C4-2B (cell line): ENCODE measurements around the gene MBNL1.

Source experiments
- H3K27ac ChIP-seq: fragments of 450-650 bp; 2 replicates; pipeline ENCODE4 v1.5.1; 2017
- CTCF ChIP-seq: fragments of 450-650 bp; conservative IDR thresholded peaks from 2 replicates; pipeline ENCODE4 v1.5.1; 2017; ENCODE audit warnings: mild to moderate bottlenecking
- ZFX ChIP-seq: fragments of 450-650 bp; IDR thresholded peaks from 2 replicates; pipeline ENCODE4 v1.6.1; 2017

The MBNL1 gene

GRCh38 chr3:152284906-152285305 lies 16.2 kb downstream of the MBNL1 start:
- no peak overlapping the region for H3K27ac ChIP-seq
- TF ChIP-seq CTCF, result no peak
- TF ChIP-seq ZFX, result no peak

GRCh38 chr3:152285509-152285908 lies 16.8 kb downstream of the MBNL1 start:
- TF ChIP-seq CTCF, result no peak
- no peak for TF ChIP-seq ZFX

DNA sequence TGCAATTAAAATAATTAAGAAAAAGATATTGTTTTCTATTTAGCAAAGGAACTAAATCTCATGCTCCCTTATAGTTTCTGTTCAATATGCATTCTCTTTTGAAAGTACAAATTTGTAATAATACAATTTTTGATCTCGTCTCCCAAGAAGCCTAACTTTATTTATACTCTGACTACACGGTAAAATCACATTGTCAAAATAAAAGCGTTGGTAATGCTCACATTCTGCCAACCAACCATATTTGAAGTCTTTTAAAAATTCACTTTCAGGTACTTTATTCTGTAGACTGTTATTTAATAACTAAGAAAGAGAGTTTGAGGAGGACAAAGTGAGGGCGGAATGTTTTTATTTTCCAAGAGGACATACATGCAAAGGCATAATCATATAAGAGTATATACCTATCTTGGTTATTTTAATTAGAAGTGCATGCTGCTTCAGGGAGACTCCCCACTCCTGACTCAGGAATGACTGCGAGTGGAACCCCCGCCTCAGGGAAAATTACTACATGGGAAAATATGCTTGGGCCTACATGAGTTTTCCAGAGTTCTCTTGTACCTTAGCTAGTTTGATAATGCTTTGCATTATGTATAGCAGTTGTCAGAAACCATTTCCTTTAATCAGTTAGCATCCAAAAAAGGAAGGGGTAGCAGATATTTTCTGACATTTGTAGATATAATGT lies 19.3 kb downstream of the MBNL1 start:
- TF ChIP-seq ZFX (no peak), CTCF (no peak)
- no peak overlapping the region for H3K27ac ChIP-seq

More at GRCh38 chr3:152285509-152285908, 16.8 kb downstream of the MBNL1 start:
- H3K27ac ChIP-seq, result no peak overlapping the region

DNA sequence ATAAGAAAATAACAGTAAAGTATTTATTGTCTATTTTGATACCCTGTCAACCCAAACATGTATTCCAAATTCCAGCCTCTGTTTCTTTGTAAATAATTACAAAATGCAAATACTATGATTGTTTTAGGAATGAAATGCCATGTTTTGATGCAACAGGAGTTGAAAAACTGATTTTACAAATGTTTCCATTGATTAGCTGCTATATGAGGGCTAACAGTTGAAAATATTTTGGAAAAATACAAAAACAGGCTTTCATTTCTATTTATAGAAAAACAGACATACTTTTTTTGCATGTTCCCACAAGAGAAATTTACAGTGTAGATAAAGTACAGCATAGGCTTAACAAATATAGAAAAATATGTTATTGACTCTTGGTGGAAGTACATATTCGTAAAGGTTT lies 20.0 kb downstream of the MBNL1 start:
- no peak overlapping the region for H3K27ac ChIP-seq
- no peak for TF ChIP-seq CTCF

DNA sequence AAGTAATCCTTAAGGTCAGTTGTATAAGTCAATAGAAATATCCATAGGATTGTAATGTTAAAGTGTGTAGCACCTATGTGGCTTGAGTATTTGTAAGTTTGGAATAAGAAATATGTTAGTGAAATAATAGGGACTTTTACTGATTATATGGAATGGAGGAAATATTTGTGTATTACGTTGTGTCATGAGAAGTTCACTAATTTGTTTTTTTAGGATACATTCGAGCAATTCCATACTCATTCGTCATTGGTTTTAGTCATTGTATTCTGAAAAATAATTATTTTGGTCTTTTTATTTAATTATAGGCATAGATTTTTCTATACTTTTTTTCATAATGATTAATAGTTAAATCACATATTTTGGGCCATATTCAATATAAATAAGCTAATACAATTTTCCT lies 21.0 kb downstream of the MBNL1 start:
- TF ChIP-seq ZFX (no peak), CTCF (no peak)
- H3K27ac ChIP-seq, result no peak overlapping the region

- H3K27ac ChIP-seq, result no peak overlapping the region
- no peak for TF ChIP-seq ZFX
- TF ChIP-seq CTCF, result no peak
These were observed 21.6 kb downstream of the MBNL1 start for GRCh38 chr3:152290374-152290773.

DNA sequence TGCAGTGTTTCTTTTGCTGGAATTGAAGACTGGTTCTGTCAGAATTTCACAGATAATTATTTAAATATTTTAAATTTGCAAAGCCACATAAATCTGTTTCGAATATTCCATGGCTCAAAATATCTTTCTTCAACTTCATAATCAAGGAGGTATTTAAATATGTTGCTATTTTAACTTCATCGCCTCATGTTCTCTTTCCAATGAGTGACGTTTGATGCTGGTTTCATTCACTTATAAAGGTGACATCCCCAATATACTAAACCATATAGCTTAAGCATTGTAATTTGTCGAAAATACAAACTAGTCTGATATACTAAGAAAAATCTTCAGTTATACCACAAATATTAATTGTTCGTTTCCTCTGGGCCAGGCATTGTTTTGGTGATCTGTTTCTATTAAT lies 22.5 kb downstream of the MBNL1 start:
- no peak overlapping the region for H3K27ac ChIP-seq
- TF ChIP-seq CTCF, result no peak
